Measurements from ENCODE around the gene TMEM198. TPM values are rescaled to one million over a fixed set of nuclear protein-coding genes. Genes with fewer than 3 reads are reported as not detected.

TMEM198 gene
- total and polyA plus RNA-seq, 12 donors, result 3.3 to 16.2 (median 10.2) TPM

- Histone ChIP-seq H3K27me3 (no peaks in the 10 kb centered on the region), H3K4me1 (replicated peaks in 1 of 2) (peaks cover 4 to 10% of the 10 kb centered on the region in 2 donors), H3K27ac (peak overlapping the region; percentile 81 to 98 (median 92)), H3K36me3 (replicated peaks in 1 of 2) (peaks cover 0 to 18% of the 10 kb centered on the region in 2 donors), H3K9me3 (replicated peaks in 1 of 3) (no peaks in the 10 kb centered on the region), H3K4me3 (peak overlapping the region in 2 of 4 donors; percentile 47 to 93)
- peak in 2 of 7 donors; percentile 30 to 42 for DNase-seq
- intact Hi-C loops (cut with DNase I), result no loop called here
- WGBS, 4 donors, result 25 to 30% (median 26%) methylated on average over 9 of the region's 9 CpGs
- TF ChIP-seq POLR2A (IDR thresholded peaks at IDR 0.05), result no peak
Measured at GRCh38 chr2:219598308-219599078, 54.7 kb downstream of the TMEM198 start.

Small RNAs within 50 kb of the gene (microRNA-seq; reads per million reads assigned to microRNA genes)
- gene MIR3132, result 0 reads per million in 3 donors

Small RNAs within 50 kb of the gene (small RNA-seq; reads per million reads assigned to genes)
- gene MIR3132, result 0 reads per million in 2 donors
- 0 reads per million in 2 donors for gene RN7SKP213

Other genes with a start within 250 kb of the TMEM198 start
- 100 to 1,000 TPM in 1 of 9 donors, 10 to 100 TPM in 2, 1 to 10 TPM in 4, under 1 TPM in 1, not detected in 1; 0.39 to 106 (median 8.9) TPM for gene PTPRN, start 234.6 kb upstream of the TMEM198 start, total RNA-seq
- 10 to 100 TPM in 2 of 3 donors, 1 to 10 TPM in 1; 8.5 to 45.3 (median 26.7) TPM for gene PTPRN, start 234.6 kb upstream of the TMEM198 start, polyA plus RNA-seq
- gene RESP18, start 211.3 kb upstream of the TMEM198 start, total RNA-seq, result not detected
- not detected for gene RESP18, start 211.3 kb upstream of the TMEM198 start, polyA plus RNA-seq
- gene DNPEP, start 156.1 kb upstream of the TMEM198 start, total RNA-seq, result 10 to 100 TPM; 33.5 to 59.2 (median 50.6) TPM
- 100 to 1,000 TPM in 1 of 3 donors, 10 to 100 TPM in 2; 30.0 to 107 (median 93.9) TPM for gene DNPEP, start 156.1 kb upstream of the TMEM198 start, polyA plus RNA-seq
- gene DES, start 125.7 kb upstream of the TMEM198 start, total RNA-seq, result 10 to 100 TPM in 3 of 9 donors, 1 to 10 TPM in 5, under 1 TPM in 1; 0.94 to 46.5 (median 7.9) TPM
- gene DES, start 125.7 kb upstream of the TMEM198 start, polyA plus RNA-seq, result 100 to 1,000 TPM in 1 of 3 donors, 10 to 100 TPM in 2; 58.4 to 283 (median 60.1) TPM
- gene SPEG, start 109.2 kb upstream of the TMEM198 start, total RNA-seq, result 10 to 100 TPM in 1 of 9 donors, 1 to 10 TPM in 6, under 1 TPM in 2; 0.66 to 14.8 (median 4.1) TPM
- 100 to 1,000 TPM in 1 of 3 donors, 10 to 100 TPM in 1, 1 to 10 TPM in 1; 4.3 to 178 (median 40.1) TPM for gene SPEG, start 109.2 kb upstream of the TMEM198 start, polyA plus RNA-seq
- 10 to 100 TPM; 23.0 to 60.6 (median 26.7) TPM for gene GMPPA, start 45.1 kb upstream of the TMEM198 start, total RNA-seq
- 10 to 100 TPM; 36.8 to 72.2 (median 38.5) TPM for gene GMPPA, start 45.1 kb upstream of the TMEM198 start, polyA plus RNA-seq
- gene ASIC4, start 29.5 kb upstream of the TMEM198 start, total RNA-seq, result 1 to 10 TPM in 2 of 9 donors, under 1 TPM in 3, not detected in 4; 0.15 to 2.2 (median 0.83) TPM
- gene ASIC4, start 29.5 kb upstream of the TMEM198 start, polyA plus RNA-seq, result 10 to 100 TPM in 1 of 3 donors, 1 to 10 TPM in 1, under 1 TPM in 1; 0.31 to 16.3 (median 1.8) TPM
- gene CHPF, start 219 bp upstream of the TMEM198 start, total RNA-seq, result 100 to 1,000 TPM in 3 of 9 donors, 10 to 100 TPM in 6; 42.0 to 196 (median 80.3) TPM
- 10 to 100 TPM in 2 of 3 donors, 1 to 10 TPM in 1; 9.1 to 49.8 (median 44.2) TPM for gene CHPF, start 219 bp upstream of the TMEM198 start, polyA plus RNA-seq
- 100 to 1,000 TPM; 127 to 215 (median 174) TPM for gene OBSL1, start 27.5 kb downstream of the TMEM198 start, total RNA-seq
- 100 to 1,000 TPM in 2 of 3 donors, 10 to 100 TPM in 1; 63.9 to 427 (median 408) TPM for gene OBSL1, start 27.5 kb downstream of the TMEM198 start, polyA plus RNA-seq
- gene INHA, start 28.3 kb downstream of the TMEM198 start, total RNA-seq, result 100 to 1,000 TPM in 3 of 9 donors, 10 to 100 TPM in 6; 24.6 to 704 (median 41.5) TPM
- gene INHA, start 28.3 kb downstream of the TMEM198 start, polyA plus RNA-seq, result 100 to 1,000 TPM in 1 of 3 donors, 10 to 100 TPM in 2; 18.9 to 120 (median 44.6) TPM
- 10 to 100 TPM in 7 of 9 donors, 1 to 10 TPM in 2; 5.0 to 43.7 (median 20.2) TPM for gene STK11IP, start 53.8 kb downstream of the TMEM198 start, total RNA-seq
- gene STK11IP, start 53.8 kb downstream of the TMEM198 start, polyA plus RNA-seq, result 10 to 100 TPM; 10.8 to 68.1 (median 47.6) TPM
- gene SLC4A3, start 83.6 kb downstream of the TMEM198 start, total RNA-seq, result 10 to 100 TPM in 6 of 9 donors, 1 to 10 TPM in 3; 3.9 to 32.8 (median 13.8) TPM
- gene SLC4A3, start 83.6 kb downstream of the TMEM198 start, polyA plus RNA-seq, result 10 to 100 TPM in 2 of 3 donors, 1 to 10 TPM in 1; 5.2 to 40.5 (median 40.0) TPM